Limb (tissue), 2 donors: ENCODE data around the gene CPEB1.

Experiments used
- DNase-seq, 2 donors: peaks; one replicate each; pipeline ENCODE4 v3.0.0-alpha.2; 2016; ENCODE audit errors: extremely low spot score in 2 of 2

Gene CPEB1

DNA sequence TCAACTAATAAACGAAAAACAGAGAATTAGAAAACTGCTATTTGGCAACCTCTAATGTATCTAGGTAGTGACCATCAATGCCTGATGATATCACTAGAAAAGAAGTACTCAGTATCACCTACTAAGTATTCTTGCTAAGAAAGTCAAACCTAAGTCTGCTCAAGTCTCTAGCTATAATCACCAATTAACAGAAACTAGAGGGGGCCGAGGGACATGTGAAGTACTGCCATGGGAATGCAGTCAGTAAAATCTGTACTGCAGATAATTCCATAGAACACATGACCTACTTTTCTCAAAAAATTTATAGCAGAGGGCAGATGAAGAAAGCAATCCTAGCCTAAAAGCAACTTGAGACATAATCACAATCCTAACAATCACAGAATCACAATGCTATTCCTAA lies 51.4 kb downstream of the CPEB1 start:
- no peak for DNase-seq

DNA sequence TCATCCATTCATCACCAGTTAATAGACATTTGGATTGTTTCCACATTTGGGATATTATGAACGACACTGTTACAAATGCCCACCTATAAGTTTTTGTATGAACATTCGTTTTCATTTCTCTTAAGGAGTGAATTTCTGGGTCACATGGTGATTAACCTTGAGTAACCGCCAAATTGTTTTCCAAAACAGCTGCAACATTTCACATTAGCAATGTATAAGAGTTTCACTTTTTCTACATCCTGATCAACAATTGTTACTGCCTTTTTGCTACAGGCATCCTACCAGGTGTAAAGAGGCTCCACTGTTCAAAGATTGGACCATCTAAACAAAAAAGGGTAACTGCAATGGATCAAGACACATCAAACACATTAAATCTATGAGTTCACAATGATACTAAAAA lies 52.0 kb downstream of the CPEB1 start:
- DNase-seq: no peak

DNA sequence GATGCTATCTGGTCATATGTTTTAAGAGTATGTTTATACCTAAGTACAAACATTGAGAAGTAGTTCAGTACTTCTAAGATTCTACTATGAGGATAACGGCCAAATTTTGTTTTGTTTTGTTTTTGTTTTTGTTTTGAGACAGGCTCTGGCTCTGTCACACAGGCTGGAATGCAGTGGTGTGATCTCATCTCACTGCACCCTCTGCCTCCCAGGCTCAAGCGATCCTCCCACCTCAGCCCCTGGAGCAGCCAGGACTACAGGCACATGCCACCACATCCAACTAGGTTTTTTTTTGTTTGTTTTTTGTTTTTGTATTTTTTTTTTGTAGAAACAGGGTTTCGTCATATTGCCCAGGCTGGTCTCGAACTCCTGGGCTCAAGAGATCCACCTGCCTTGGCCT lies 59.4 kb downstream of the CPEB1 start:
- no peak for DNase-seq

DNA sequence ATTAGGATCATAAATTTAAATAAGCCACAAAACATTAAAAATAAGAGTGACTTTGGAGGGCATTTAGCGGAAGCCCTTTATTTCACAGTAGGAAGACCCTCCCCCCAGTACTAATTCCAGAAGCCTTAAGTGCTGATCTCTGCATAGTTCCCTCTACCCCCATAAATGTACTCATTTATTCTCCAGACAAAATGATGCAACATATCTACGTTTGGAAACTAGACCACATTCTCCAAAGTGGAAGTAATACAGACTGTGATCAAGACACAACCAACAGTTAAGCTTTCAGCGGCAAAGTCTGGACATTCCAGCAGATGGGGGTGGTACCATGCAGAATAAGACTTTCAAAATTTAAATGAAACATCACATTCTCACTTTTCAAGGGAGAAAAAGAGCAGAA lies 62.1 kb downstream of the CPEB1 start:
- DNase-seq: no peak

DNA sequence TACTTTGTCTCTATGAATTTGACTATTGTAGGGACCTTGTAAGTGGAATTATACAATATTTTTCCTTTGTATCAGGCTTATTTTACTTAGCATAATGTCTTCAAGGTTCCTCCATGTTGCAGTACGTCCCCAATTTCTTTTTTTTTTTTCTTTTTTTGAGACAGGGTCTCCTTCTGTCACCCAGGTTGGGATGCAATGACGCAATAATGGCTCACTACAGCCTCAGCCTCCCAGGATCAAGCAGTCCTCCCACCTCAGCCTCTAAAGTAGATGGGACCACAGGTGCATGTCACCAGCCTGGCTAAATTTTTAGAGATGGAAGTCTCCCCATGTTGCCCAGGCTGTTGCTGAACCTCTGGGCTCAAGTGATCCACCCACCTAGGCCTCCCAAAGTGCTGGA lies 66.5 kb downstream of the CPEB1 start:
- DNase-seq: no peak

DNA sequence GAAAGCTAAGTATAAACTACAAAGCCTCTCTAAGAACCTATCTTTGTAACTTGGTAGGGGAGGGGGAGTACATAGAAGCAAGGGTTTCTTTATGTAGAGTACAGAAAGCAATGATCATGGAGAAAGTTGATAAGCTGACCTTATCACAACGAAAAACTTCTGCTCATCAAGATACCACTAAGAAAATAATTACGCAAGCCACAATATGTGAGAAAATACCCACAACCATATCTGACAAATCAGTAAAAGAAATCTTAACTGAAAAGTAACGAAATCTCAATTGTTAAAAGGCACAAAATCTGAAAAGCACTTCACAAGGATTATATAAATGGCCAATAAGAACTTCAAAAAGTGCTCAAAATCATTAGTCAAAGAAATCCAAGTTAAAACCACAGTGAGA lies 71.8 kb downstream of the CPEB1 start:
- no peak for DNase-seq

DNA sequence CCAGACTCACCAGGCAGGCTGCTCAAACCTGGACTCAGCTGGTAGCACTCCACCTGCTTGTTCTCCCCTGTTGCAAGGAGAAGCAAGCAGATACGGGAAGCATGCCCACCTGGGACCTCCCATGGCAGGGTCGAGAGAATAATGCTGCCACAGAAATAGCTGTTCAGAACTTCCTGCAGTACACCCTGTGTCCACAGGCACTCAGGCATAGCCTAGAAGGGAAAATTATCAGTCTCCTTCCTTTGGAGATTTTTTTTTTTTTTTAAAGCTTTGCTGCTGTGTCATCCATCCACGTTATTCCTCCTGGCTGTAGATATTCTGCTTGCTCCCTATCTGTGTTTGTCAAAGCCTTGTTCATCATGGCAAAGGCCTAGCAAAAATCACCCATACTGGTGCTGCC lies 74.2 kb downstream of the CPEB1 start:
- no peak for DNase-seq

DNA sequence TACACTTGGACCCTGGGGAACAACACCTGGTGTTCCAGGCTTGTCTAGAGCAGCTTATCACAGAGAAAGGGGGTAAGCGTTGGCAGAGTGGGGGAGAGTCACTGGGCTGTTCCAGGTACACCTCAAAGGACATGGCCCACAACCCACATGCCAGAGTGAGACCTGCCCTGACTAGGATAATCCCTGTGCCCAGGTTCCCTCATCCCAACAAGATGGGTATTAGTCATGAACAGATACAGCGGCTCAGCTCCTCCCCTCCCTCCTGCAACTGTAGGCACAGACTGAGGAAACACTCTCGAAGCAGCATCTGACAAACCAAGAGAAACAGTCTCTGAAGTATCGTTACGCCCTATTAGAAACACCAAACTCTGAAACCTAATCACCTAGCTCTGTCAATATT lies 74.9 kb downstream of the CPEB1 start:
- peak in 1 of 2 donors; percentile 27 for DNase-seq

DNA sequence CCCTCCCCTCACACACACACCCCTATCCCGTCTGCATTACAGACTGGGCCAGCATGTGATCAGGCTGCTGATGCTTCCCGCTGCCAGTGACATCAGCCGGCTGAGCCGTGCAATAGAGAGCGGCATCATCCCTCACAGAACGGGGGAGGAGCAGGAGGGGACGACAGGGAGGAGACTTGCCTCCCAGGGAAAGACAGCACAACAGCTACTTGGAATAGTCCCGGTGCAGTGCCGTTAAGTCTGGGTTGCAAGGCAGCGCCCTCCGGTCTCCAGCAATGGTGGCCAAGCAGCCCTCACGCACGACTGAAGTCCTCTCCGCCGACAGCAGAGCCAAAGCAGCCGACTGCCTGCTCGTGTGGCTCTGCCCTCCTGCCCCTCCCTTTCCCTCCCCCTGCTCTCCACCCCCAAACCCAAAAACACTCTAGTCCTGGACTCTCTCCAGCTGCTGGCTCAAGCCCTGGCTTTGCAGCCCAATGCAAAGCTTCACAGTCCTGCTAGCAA lies 75.4 kb downstream of the CPEB1 start:
- DNase-seq: peak; percentile 52 to 73

DNA sequence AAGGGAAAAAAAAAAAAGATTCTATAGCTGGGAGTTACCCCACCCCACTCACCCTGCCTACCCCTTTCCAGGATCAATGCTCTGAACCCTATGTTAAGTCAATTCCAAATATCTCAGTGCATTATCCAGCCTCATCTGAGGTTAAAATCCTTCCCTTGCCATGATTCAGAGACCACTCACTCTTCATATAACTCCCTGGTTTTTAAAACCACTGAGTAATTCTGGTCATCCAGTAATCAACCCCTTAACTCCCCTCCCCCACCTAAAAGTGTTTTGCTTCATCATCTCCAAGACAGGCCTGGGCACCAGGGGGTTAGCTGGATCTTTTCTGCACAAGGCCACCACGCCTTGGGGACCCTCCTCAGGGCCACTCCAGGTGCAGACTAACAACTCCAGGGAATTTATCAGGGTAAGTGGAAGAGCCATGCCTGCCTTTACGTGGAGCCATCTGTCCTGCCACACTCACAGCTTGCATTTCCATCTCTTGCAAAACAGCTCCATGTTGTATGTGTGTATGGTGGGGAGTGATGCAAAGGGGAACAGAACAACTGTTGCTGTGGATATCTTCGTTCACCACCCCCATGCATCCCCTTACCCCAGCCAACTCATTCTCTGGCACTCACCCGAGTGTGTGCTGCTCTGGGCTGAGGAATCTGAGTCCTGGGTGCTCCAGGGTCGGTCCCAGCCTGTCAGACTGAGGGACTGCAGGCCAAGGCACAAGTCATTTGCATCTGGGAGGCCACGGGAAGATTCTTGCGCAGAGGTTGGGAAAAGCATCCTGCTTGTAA lies 76.2 kb downstream of the CPEB1 start:
- no peak for DNase-seq

DNA sequence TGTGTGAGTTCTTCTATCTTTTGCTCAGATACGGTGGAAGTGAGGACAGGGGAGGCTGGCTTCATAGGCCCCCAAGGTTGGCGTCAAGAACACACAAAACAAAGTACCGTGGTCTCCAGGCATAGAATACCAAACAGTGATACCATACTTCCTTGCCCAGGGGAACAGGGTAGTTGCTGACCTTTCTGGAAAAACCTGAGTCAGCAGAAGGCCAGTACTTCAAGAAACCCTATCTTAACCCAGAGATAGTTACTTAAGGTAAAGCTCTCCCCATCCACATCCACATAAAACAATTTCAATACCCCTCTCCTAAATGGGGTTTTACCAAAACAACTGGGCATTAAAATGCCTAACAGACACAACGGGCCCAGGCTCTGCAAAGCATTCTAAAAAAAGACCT lies 77.3 kb downstream of the CPEB1 start:
- no peak for DNase-seq

DNA sequence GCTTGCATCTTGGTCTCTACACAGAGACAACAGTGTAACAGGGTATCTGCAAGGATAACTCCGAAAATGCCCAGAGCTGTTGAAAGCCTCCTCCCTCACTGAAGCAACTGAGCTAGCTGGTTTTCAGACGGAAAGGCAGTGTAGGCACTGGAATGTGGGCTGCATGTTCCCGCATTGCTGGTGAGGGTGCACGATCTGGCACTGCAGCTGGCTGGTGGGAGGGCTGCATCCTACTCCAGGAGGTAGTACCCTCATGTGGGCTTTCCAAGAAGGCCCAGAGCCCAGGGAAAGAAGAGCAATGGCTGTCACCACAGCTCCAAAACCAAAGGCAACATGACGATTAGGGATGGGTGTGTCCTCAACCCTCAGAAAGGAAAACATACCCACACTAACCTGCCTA lies 78.2 kb downstream of the CPEB1 start:
- DNase-seq: no peak

DNA sequence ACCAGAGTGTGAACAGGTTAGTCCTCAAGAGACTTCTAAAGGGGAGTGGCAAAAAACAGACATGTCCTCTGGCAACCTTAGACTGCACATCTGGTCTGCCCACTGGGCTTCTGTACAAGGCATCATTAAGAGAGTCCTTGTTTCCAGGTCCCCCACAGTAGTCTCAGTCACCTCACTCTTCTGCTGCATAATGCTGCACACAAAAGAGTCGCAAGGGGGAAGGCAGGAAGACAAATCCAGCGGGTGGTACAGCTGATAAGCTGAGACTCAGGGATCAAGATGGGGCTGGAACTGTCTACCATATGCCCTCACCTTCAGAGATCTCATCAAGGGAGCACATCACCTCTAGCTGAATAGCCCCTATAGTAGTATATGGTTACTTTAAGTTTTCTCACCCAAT lies 79.5 kb downstream of the CPEB1 start:
- no peak for DNase-seq

DNA sequence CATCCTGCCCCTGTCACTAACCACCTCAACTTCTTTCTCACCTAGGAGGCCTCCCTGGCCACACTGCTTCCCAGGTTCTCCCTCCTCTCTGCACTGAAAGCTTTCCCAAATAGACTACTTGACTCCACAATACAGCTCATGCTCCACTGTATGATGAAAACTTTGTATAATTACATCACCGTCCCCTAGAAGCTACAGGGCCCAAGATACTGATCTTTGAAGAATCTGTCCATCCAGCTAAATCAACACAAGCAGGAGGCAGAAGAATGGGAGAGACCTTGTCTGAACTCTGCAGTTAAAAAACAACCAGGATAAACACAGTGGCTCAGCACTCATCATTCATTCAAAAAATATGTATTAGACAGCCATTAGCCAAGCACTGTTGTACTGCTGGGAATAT lies 80.5 kb downstream of the CPEB1 start:
- DNase-seq: no peak

DNA sequence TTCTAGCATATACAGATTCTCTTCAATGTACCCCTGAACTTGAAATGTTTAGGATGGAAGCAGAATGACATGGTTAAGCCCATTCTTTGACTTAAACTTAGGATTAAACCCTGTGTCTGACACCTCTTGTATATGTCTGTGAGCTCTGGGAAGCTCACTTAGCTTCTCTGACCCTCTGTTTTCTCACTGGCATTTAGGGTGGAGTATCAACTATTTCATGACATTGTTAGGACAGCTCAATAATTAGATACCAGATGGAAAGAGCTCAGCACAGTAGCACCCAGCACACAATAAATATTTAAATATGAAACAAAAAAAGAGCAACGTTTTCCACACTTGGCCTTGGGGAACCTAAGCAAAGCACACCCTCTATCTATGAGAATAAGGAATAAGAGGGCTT lies 88.7 kb downstream of the CPEB1 start:
- no peak for DNase-seq

DNA sequence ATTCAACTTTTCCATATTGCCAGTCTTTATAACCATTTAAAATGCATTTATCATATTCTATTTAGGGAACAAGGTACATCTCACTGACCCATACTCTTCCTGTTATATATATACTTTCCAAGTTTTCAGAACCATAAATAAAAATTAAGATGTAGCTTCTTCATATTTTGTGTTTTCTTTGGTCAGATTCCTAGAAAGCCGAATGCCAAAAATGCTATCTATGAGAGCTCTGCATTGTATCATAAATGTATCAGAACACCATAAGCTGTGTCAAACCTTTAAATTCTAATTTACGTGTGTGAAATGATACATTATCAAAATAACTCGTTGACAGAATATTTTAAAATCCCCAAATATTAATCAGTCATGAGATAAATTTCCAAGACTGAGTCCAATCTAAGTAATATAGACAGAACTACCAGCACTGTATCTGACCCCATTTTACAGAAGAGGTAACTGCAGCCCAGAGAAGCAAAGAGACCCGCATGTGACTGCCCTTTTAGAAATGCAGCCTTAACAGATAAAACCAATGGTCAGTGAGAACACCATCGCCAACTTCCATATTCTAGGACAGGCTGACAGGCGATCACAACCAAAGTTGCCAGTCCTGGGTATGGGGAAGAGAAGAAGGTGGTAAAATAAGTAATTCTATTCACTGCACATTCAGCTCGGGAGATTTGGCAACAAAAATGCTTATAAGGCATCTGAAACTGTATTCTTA lies 90.7 kb downstream of the CPEB1 start:
- DNase-seq: no peak

DNA sequence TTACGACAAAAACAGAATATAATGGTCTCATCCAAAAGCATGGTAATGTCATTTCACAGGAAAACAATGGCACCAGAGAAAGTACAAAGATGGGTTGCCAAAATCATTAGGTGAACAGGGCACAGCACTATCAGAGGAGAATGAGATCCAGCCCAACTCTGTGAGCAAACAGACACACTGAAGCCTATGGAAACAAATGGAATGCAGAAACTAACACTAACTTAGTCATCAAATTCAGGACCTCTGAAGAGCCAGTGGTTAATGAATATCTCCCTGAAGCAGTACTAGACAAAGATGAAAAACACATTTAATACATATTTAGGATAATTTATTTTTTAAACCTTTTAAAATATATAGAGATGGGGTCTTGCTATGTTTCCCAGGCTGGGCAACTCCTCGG lies 92.3 kb downstream of the CPEB1 start:
- DNase-seq: no peak

DNA sequence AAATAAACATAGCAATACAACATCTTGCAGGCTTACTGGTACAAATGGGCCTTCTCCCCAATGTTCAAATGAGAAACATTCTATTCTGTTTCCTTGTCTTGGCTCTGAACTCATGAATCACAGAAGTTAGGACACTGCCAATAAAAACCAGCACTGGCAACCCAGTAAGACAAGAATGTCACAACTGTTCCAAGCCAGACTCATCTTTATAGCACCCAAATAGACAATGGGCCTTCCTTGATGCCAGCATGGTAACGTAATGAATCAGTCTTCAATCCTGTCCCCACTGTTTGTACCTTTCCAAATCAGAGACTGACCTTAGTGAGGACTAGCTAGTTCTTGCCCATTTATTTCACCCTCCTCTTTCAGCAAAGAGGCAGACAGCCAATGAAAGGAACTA lies 92.8 kb downstream of the CPEB1 start:
- no peak for DNase-seq

DNA sequence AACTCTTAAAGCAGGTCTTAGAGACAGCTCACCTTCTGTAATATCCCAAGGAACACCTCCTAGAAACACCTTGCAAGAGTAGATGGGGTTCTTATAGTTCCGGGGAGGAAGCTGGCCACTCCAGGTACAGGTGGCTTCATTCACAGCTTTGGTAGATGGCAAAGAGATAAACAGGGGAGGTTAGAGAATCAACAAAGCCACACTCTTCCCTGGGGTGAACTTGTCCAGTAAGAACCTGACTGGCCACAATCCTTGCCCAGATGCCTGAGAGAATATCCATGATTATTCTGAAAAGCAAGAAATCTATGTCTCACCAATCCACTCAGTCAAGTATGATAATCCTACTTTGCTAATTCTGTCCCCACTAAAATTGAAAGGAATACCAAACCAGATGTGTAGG lies 93.3 kb downstream of the CPEB1 start:
- no peak for DNase-seq

DNA sequence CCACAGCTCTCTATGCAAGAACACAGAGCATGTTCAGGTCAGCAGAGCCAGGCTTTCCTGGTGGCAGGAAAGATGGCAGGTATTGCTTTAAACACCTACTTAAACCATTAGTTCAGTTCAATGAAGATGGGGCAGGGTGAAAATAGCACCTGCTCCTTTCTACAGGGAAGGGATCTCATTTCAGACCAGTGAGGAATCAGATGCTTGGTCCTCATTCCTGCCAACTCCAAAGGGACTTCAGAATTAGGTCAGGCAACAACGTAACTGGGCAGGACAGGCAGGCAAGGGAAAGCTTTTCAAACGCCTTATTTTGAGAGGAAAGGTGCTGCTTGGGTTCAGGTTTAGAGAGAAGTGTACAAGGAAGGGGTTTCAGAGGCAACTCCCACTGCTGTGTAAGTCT lies 94.3 kb downstream of the CPEB1 start:
- DNase-seq: no peak

DNA sequence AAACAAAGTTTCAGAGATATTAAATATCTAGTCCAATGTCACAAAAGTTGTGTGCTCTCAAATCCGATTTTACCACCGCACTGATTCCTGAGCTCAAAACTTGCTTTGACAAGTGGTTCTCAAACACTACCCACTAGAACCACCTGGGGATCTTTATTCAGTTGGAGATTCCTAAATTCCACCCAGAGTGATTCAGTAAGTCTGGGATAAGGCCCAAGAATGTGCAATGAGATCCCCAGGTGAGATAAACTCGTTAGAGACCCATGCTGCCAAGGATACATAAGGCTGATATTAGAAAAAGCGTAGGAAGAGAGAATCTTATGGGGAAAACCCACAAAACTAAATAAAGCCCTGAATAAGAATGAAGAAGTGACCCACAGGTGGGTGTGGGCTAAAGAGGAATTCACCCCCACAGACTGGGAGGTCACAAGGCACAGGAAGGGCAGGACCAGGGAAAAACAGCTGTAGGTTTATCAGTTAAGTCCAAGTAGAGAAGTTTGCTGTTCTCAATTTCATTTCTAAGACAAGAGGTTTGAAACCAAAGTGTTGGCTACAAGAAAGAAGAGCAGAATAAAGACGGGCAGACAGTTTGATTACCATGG lies 95.4 kb downstream of the CPEB1 start:
- no peak for DNase-seq

DNA sequence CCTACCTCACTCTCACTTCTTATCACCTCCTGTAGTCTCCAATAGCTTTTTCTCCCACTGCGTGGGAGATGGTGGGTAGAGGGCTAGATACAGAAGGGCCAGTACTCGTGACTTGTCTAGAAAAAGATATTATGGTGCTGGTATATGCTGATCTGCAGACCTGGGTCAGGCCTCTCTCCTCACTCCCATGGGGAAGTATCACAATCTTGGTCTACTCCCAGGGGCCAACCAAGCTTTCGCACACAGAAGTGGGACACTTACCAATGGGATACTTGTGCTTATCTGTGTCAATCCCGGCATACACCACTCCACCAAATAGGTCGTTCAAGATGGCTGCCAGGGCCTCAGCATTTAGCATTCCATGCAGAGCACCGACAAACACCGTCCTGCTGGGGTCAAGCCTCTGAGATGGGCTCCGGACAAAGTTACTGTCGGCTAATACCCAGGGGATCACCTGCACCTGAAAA lies 97.9 kb downstream of the CPEB1 start:
- no peak for DNase-seq

DNA sequence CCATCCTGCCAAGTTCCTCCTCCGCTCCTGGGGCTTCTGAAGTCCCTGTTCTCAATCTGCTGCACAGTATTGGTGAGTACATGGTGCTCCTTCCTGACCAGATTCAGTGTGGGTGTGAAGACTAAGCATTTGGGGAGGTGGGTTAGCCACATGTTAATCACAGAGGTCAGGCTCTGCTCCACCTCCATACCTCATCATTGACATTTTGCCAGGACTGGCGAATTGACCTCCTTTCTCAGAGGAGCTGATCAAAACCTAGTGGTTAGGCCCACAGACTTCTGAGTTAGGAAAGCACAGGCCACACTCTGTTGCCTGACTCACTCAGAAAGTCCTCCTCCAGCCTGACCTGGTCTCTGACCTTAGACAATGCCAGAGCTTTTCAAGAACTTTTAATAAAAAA lies 98.5 kb downstream of the CPEB1 start:
- DNase-seq: no peak
